Activated effector memory CD4-positive, alpha-beta T cell treated with Interleukin-2 at 50 U/mL for 16 hours (primary cell): ENCODE results near the gene MT1B.
A peak's percentile ranks its signal among the peaks of the same experiment; 100 is the strongest.
"Not testable (repeated sequence)": the region's sequence is repeated elsewhere in the genome, so short reads cannot be mapped to it uniquely, and the experiment has no call there.

Experiments
- DNase-seq: peaks from one replicate; pipeline ENCODE4 v3.0.0-alpha.2; 2020

Gene MT1B

DNA sequence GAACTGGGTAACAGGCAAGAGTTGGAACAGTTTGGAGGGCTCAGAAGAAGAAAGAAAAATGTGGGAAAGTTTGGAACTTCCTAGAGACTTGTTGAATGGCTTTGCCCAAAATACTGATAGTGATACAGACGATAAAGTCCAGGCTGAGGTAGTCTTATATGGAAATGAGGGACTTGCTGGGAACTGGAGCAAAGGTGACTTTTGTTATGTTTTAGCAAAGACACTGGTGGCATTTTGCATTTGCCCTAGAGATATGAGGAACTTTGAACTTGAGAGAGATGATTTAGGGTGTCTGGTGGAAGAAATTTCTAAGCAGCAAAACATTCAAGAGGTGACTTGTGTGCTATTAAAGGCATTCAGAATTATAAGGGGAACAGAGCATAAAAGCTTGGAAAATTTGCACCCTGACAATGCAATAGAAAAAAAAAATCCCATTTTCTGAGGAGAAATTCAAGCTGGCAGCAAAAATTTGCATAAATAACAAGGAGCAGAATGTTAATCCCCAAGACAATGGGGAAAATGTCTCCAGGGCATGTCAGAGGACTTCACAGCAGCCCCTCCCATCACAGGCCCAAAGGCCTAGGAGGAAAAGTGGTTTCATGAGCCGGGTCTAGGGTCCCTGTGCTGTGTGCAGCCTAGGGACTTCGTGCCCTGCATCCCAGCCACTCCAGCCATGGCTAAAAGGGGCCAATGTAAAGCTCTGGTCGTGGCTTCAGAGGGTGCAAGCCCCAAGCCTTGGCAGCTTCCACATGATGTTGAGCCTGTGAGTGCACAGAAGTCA lies 29.8 kb upstream of the MT1B start:
- DNase-seq: not testable (repeated sequence)

DNA sequence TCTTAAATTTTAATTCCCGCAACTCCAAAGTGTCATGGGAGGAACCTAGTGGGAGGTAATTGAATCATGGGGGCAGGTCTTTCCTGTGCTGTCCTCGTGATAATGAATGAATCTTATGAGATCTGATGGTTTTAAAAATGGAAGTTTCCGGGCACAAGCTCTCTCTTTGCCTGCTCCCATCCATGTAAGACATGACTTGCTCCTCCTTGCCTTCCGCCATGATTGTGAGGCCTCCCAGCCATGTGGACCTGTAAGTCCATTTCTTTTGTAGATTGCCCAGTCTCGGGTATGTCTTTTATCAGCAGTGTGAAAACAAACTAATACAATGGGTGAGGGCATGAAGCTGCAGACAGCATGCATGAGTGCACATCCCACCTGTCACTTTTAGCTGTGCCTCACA lies 28.5 kb upstream of the MT1B start:
- not testable (repeated sequence) for DNase-seq

DNA sequence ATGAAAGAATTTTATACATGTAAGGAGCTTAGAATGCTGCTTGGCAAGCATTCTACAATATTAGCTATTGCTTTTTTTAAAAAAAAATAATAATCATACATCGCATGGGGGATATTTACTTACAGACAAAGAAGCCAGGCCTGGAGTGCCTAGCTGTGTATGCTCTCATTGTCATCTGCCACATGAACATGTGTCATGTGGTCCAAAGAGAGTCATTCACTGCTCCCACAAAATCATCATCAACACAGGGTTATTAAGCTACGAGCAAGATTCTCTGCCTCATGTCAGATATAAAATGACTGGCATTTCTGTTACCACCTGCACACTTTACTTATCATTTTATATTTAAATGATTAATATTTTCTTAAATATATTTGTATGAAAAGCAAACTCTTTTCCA lies 28.0 kb upstream of the MT1B start:
- DNase-seq: no peak

DNA sequence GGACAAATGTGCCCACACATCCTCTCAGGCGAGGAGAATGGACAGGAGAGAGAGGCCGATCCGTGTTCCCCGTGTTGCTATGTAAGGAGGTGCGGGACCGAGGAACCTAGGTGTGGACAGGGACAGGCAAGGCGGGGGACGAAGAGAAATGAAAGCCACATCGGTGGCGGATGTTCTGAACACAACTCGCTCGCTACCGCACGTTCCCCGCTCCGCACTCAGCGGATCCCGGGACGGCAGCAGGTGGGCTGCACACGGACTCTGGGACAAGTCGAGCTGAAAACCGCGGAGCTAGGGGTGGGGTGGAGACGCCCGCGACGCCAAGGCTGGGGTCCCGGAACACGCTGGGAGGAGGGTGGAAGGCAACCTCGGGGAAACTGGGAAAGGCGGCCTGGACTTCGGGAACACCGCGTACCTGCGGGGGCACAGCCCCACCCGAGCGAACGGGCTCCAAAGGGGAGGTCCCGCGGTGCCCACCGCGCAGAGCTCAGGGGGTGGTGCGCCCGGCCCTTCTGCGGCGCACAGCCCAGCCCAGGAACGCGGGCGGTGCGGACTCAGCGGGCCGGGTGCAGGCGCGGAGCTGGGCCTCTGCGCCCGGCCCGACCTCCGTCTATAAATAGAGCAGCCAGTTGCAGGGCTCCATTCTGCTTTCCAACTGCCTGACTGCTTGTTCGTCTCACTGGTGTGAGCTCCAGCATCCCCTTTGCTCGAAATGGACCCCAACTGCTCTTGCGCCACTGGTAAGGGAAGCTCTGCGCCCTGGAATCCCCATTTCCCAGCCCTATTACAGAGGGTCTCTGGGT lies 26.3 kb upstream of the MT1B start, which contains the start of gene MT1E:
Gene MT1E, plus strand, starts transcription at position 642 of the 803 bp plus-strand sequence. Its CDS starts 71 bp downstream, at position 713.
- peak; percentile 27 for DNase-seq

DNA sequence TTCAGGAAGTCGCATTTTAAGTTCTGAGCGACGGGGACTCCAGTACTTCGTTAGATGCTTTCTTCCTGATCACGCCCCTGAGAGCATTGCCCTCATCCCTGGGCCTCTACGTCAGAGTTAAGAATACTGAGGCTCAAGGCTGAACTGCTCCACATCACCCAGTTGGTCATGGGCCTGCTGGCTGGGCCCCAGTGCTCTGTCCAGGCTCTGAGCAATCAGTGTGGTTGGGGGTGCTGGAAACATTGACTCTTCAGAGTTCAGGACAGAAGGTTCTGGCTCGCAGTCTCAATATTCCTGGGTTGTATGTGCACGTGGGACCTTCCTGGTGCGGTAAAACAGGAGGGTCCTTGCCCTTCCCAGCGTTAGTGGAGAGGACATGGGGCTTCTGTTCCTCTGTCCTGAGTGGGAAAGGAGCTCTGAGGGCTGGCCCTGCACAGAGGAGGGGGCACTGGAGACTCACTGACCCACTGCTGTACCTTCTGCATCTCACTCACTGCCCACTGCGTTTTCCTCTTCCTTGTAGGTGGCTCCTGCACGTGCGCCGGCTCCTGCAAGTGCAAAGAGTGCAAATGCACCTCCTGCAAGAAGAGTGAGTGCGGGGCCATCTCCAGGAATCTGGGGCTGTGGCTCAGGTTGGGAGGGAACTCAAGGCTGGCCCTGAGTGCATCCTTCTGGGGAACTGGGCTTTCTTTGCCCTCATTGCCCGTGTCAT lies 25.6 kb upstream of the MT1B start:
- no peak for DNase-seq

DNA sequence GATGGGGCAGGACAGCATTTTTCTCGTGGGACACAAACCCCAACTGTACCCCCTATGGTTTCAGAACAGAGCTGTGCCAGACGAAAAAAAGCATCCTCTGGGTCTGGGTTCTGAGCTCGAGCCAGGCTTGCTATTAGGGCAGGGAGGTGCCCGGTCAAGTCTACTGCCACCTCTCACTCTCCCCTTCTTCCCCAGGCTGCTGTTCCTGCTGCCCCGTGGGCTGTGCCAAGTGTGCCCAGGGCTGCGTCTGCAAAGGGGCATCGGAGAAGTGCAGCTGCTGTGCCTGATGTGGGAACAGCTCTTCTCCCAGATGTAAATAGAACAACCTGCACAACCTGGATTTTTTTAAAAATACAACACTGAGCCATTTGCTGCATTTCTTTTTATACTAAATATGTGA lies 25.0 kb upstream of the MT1B start:
- DNase-seq: no peak

DNA sequence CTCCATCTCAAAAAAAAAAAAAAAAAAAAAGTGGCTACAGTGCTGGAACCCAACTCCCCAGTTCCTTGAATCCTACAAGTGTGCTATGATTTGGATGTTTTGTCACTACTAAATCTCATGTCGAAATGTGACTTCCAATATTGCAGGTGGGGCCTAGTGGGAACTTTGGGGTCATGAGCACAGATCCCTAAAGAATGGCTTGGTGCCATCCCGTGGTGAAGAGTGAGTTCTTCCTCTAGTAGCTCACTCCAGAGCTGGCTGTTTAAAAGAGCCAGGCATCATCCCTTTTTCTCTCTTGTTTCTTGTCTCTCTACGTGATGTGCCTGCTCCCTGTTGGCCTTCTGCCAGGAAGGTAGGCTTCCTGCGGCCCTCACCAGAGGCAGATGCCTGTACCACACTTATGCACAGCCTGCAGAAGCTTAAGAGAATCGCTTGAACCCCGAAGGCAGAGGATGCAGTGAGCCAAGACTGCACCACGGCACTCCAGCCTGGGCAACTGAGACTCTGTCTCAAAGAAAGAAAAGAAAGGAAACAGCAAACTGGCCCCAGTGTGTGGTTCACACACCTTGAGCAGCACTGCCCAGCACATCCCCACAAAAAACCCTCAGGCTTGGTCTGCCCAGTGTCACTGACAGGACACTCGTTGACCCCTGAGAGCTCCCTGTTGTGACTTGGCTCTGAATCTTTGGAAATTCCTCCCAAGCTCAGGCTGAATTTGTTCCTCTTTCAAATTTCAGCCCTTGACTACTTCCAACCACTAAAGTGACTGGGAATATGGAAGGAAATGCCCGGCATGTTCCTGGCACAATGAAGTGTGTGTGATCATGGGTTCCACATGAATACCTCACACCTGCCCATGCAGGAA lies 23.0 kb upstream of the MT1B start:
- no peak for DNase-seq

DNA sequence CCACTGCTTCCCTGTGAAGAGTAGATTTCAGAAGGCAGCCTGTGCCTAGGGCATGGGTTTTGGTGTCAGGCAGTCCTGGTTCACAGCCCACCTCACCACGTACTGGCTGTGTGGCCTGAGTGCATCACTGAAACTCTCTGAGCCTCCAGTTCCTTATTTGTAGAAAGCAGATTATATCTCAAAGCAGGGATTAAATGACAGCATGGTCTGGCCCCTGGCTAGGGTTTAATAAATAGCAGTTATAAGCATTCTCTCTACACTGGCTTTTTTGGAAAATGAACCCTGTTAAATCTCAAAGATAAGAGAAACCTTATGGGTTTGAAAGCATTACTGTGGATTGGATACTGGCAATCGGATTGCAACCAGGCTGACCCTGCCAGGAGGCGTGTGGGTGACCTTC lies 22.2 kb upstream of the MT1B start:
- no peak for DNase-seq

DNA sequence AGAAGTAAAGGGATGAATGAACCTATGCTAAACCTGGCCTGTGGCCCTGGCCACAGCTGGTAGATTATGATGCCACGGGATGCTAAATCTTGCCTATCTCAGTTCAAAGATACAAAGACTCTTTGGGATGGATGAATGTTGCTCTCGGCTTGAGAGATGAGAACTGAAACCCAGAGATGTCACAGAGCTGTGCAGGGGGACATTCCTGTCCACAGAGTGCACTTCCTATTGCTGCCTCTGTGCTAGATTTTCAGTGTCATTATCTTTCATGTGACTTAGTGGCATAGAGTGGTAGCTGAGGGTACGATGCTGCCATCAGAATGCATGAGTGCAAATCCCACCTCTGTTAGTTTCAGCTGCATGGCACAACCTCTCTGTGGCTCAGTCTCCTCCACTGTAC lies 21.6 kb upstream of the MT1B start:
- no peak for DNase-seq

DNA sequence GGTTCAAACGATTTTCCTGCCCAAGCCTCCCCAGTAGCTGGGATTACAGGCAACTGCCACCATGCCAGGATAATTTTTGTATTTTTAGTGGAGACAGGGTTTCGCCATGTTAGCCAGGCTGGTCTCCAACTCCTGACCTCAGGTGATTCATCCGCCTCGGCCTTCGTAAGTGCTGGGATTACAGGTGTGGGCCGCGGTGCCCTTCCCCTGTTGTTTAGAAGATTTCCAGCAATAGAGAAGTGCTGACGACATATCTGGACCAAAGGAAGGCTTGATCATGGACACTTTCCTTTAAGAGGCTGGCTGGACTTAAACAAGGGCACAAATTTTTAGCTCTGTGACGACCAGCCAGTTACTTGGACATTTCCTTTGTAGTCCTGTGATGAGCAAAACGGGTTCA lies 20.5 kb upstream of the MT1B start:
- no peak for DNase-seq

DNA sequence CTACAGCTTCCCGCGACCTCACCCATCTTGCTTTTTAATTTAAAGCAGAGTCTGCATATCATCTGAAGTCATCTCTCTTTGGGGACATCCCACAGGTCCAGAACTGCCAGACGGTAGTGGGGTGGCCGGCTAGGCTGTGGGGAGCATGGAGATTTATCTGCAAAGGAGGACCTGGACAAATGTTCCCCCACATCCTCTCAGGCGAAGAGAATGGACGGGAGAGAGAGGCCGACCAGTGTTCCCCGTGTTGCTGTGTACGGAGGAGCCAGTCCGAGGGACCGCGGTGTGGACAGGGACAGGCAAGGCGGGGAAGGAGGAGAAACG lies 19.9 kb upstream of the MT1B start:
- no peak for DNase-seq

DNA sequence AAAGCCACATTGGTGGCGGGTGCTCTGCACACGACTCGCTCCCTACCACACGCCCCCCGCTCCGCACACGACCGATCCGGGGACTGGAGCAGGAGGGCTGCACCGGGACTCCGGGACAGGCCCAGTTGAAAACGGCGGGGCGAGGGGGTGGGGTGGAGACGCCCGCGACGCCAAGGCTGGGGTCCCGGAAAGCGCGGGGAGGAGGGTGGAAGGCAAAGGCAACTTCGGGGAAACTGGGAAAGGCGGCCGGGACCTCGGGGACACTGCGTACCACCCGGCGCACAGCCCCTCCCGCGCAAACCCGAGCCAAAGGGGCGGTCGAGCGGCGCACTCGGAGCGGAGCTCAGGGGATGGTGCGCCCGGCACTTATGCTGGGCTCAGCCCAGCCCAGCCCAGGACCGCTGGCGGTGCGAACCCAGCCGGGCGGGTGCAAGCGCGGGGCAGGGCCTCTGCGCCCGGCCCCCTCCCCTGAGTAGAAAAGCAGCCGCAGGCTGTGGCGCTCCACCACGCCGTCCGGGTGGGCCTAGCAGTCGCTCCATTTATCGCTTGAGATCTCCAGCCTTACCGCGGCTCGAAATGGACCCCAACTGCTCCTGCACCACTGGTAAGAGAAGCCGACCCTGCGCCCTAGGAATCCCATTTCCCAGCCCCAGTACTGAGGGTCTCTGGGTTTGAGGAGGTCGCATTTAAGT lies 19.4 kb upstream of the MT1B start, which contains the start of gene MT1M:
Gene MT1M, plus strand, starts transcription at position 504 of the 692 bp plus-strand sequence. Its CDS starts 73 bp downstream, at position 577.
- no peak for DNase-seq

DNA sequence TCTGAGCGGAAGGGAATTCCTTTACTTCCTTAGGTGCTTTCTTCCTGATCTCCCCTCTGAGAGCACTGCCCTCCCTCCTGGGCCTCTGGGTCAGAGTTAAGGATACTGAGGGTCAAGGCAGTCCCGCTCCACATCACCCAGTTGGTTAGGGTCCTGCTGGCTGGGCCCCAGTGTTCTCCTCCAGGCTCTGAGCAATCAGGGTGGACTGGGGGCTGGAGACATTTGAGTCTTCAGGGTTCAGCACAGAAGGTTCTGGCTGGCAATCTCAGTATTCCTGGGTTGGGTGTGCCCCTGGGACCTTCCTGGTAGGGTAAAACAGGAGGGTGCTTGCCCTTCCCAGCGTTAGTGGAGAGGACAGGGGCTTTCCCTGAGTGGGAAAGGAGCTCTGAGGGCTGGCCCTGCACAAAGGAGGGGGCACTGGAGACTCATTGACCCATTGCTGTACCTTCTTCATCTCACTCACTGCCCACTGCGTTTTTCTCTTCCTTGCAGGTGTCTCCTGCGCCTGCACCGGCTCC lies 18.8 kb upstream of the MT1B start:
- DNase-seq: no peak

DNA sequence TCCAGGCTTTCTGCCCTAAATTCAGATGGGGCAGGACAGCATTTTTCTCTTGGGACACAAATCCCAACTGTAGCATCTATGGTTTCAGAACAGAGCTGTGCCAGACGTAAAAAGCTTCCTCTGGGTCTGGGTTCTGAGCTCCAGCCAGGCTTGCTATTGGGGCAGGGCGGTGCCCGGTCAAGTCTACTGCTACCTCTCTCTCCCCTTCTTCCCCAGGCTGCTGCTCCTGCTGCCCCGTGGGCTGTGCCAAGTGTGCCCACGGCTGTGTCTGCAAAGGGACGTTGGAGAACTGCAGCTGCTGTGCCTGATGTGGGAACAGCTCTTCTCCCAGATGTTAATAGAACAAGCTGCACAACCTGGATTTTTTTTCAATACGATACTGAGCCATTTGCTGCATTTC lies 18.2 kb upstream of the MT1B start:
- no peak for DNase-seq

DNA sequence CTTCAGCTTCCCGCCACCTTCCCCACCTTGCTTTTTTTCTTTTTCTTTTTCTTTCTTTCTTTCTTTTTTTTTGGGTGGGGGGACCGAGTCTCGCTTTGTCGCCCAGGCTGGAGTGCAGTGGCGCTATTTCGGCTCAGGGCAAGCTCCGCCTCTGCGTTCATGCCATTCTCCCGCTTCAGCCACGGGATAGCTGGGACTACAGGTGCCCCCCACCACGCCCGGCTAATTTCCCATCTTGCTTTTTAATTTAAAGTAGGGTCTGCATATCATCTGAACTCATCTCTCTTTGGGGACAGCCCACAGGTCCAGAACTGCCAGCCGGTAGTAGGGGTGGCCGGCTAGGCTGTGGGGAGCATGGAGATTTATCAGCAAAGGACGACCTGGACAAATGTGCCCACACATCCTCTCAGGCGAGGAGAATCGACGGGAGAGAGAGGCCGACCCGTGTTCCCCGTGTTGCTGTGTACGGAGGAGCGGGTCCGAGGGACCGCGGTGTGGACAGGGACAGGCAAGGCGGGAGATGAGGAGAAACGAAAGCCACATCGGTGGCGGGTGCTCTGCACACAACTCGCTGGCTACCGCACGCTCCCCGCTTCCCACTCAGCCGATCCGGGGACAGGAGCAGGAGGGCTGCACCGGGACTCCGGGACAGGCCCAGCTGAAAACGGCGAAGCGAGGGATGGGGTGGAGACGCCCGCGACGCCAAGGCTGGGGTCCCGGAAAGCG lies 16.8 kb upstream of the MT1B start:
- DNase-seq: no peak

DNA sequence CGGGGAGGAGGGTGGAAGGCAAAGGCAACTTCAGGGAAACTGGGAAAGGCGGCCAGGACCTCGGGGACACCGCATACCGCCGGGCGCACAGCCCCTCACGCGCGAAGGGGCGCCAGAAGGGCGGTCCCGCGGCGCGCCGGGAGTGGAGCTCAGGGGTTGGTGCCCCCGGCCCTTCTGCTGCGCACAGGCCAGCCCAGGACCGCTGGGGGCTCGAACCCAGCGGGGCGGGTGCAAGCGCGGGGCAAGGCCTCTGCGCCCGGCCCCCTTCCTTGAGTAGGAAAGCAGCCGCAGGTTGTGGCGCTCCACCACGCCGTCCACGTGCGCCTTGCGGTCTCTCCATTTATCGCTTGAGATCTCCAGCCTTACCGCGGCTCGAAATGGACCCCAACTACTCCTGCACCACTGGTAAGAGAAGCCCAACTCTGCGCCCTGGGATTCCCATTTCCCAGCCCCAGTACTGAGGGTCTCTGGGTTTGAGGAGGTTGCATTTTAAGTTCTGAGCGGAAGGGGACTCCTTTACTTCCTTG lies 16.2 kb upstream of the MT1B start:
- DNase-seq: no peak

DNA sequence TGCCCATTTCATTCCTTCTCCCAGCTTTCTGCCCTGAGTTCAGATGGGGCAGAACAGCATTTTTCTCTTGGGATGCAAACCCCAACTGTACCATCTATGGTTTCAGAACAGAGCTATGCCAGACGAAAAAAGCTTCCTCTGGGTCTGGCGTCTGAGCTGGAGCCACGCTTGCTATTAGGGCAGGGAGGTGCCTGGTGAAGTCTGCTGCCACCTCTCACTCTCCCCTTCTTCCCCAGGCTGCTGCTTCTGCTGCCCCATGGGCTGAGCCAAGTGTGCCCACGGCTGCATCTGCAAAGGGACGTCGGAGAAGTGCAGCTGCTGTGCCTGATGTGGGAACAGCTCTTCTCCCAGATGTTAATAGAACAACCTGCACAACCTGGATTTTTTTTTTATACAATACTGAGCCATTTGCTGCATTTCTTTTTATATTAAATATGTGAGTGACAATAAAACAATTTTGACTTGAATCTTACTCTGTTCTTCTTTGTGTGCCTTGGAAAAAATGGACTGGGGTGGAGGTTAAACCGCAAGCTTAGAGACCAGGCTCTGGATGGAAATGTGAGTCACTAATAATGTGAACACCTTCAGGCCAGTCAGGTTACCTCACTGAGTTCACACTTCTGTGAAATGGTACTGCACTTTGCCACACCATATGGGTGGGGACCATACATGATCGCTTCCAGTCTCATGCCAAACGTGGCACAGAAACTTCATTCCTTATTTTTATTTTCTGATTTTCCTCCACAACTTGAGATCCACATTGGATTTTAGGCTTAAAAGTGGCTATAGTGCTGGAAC lies 14.9 kb upstream of the MT1B start:
- no peak for DNase-seq

DNA sequence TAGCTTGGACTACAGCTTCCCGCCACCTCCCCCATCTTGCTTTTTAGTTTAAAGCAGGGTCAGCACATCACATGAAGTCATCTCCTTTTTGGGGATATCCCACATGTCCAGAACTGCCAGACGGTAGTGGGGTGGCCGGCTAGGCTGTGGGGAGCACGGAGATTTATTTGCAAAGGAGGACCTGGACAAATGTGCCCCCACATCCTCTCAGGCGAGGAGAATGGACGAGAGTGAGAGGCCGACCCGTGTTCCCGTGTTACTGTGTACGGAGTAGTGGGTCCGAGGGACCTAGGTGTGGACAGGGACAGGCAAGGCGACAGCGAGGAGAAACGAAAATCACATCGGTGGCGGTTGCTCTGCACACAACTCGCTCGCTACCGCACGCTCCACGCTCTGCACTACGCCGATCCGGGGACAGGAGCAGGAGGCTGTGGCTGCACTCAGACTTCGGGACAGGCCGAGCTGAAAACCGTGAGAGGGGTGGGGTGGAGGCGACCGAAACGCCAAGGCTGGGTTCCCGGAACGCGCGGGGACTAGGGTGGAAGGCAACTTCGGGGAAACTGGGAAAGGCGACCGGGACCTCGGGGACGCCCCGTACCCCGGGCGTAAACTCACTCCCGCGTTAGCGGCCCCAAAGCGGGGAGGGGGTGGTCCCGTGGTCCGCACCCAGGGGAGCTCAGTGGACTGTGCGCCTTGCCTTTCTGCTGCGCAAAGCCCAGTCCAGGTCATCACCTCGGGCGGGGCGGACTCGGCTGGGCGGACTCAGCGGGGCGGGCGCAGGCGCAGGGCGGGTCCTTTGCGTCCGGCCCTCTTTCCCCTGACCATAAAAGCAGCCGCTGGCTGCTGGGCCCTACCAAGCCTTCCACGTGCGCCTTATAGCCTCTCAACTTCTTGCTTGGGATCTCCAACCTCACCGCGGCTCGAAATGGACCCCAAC lies 13.6 kb upstream of the MT1B start, which contains the start of gene MT1A:
Gene MT1A, plus strand, starts transcription at position 853 of the 937 bp plus-strand sequence. Its CDS starts 73 bp downstream, at position 926.
- DNase-seq: no peak

DNA sequence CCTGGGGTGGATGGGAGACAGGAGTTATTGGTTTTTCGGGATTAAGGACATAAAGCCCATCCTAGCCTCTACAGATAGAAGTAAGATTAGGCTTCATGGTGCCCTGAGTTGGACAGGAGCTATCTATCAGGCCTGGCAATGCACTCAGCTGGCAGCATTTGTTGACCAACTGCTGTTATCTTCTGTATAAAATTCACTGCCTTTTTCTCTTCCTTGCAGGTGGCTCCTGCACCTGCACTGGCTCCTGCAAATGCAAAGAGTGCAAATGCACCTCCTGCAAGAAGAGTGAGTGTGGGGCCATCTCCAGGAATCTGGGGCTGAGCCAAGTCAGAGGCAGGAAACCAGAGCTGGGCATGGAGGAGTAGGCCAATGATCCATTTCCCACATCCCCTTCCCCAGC lies 12.6 kb upstream of the MT1B start:
- DNase-seq: no peak
